HEK293T (cell line): ENCODE measurements around the gene ITSN2.

Experiments
- ARNT ChIP-seq: fragments of 450-650 bp; IDR thresholded peaks from 2 replicates; pipeline ENCODE4 v1.6.1; 2017; ENCODE audit warnings: mild to moderate bottlenecking
- BHLHE40 ChIP-seq: fragments of 450-650 bp; IDR thresholded peaks from 2 replicates; pipeline ENCODE4 v1.6.1; 2016; ENCODE audit warnings: mild to moderate bottlenecking, moderate library complexity, borderline replicate concordance
- FOXA1 ChIP-seq: fragments of 450-650 bp; IDR thresholded peaks from 2 replicates; pipeline ENCODE4 v1.6.1; 2016; ENCODE audit warnings: mild to moderate bottlenecking
- FOXM1 ChIP-seq: fragments of 450-650 bp; IDR thresholded peaks from 2 replicates; pipeline ENCODE4 v1.6.1; 2017; ENCODE audit warnings: mild to moderate bottlenecking, borderline replicate concordance
- HDGF ChIP-seq: fragments of 450-650 bp; IDR thresholded peaks from 2 replicates; pipeline ENCODE4 v1.6.1; 2017; ENCODE audit warnings: antibody characterized with exemption, borderline replicate concordance
- L3MBTL2 ChIP-seq: fragments of 450-650 bp; conservative IDR thresholded peaks from 2 replicates; pipeline ENCODE4 v1.6.1; 2016; ENCODE audit warnings: mild to moderate bottlenecking
- PKNOX1 ChIP-seq: fragments of 450-650 bp; IDR thresholded peaks from 2 replicates; pipeline ENCODE4 v1.6.1; 2016
- SP1 ChIP-seq: fragments of 450-650 bp; IDR thresholded peaks from 2 replicates; pipeline ENCODE4 v1.6.1; 2017
- SUZ12 ChIP-seq: fragments of 450-650 bp; IDR thresholded peaks from 2 replicates; pipeline ENCODE4 v1.6.1; 2016; ENCODE audit warnings: mild to moderate bottlenecking

- TF ChIP-seq FOXM1 (no peak), SUZ12 (no peak), FOXA1 (no peak), L3MBTL2 (no peak), BHLHE40 (no peak), HDGF (no peak), PKNOX1 (no peak), ARNT (no peak), SP1 (no peak)
Observed at GRCh38 chr2:24208490-24208889, 151.8 kb downstream of the ITSN2 start.
